Gastrocnemius medialis (tissue), 4 donors: Measurements from ENCODE around the gene VSNL1.

Experiments used
- POLR2A ChIP-seq, 2 donors: fragments of 450-650 bp; IDR thresholded peaks; one replicate each; pipeline ENCODE4 v1.6.1; 2017; ENCODE audit warnings: antibody characterized with exemption in 2 of 2, mild to moderate bottlenecking in 2 of 2, moderate library complexity in 2 of 2
- TF ChIP-seq, protein P1 (sequence below), 5 experiments: fragments of 450-650 bp in 3 of 5; fragments of 200-600 bp in 2 of 5; sonication (generic) in 2 of 5; IDR thresholded peaks in 4 of 5; conservative IDR thresholded peaks in 1 of 5; 1 replicate in 4 of 5; 2 replicates in 1 of 5; pipeline ENCODE4 v1.5.1; 2016 to 2019; ENCODE audit warnings: antibody characterized with exemption in 5 of 5, mild to moderate bottlenecking in 3 of 5, moderate library complexity in 3 of 5

DNA sequence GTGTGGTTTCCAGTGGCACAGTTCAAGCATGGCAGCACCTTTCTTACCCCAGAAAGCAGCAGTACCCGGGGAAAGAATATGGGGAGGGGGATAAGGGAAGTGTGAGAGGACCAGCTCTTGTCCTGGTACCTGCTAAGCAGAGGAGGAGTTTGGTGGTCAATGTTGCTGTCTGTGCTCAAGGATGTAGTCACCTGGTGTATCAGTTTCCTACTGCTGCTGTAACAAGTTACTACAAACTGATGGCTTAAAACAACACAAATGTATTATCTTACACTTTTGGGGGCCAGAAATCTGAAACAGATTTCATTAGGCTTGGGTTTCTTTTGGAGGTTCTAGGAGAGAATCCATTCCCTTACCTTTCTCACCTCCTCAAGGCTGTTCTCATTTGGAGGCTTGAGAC, 77.5 kb downstream of the VSNL1 start:
- TF ChIP-seq, protein P1, sequence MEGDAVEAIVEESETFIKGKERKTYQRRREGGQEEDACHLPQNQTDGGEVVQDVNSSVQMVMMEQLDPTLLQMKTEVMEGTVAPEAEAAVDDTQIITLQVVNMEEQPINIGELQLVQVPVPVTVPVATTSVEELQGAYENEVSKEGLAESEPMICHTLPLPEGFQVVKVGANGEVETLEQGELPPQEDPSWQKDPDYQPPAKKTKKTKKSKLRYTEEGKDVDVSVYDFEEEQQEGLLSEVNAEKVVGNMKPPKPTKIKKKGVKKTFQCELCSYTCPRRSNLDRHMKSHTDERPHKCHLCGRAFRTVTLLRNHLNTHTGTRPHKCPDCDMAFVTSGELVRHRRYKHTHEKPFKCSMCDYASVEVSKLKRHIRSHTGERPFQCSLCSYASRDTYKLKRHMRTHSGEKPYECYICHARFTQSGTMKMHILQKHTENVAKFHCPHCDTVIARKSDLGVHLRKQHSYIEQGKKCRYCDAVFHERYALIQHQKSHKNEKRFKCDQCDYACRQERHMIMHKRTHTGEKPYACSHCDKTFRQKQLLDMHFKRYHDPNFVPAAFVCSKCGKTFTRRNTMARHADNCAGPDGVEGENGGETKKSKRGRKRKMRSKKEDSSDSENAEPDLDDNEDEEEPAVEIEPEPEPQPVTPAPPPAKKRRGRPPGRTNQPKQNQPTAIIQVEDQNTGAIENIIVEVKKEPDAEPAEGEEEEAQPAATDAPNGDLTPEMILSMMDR (IDR thresholded peaks at IDR 0.05 in 4 of 5, conservative IDR thresholded peaks at IDR 0.05 in 1 of 5): no peak
- TF ChIP-seq POLR2A (IDR thresholded peaks at IDR 0.05): no peak
